Stimulated activated CD8-positive, alpha-beta memory T cell treated with anti-CD3 and anti-CD28 coated beads, Interleukin-2, amount 100 ng/mL, for 1 hour (primary cell): ENCODE results near the gene SOX5.
"Not testable (repeated sequence)": the region's sequence is repeated elsewhere in the genome, so short reads cannot be mapped to it uniquely, and the experiment has no call there.

Experiments
- DNase-seq, 2 donors: peaks; one replicate each; pipeline ENCODE4 v3.0.0-alpha.2; 2020; ENCODE audit warnings: low read depth in 2 of 2

The SOX5 gene

GRCh38 chr12:23543767-23544166 lies 405.7 kb downstream of the SOX5 start:
- no peak for DNase-seq

- DNase-seq: no peak
Observed at GRCh38 chr12:23542187-23542586, 407.3 kb downstream of the SOX5 start.

- no peak for DNase-seq
Observed at GRCh38 chr12:23540572-23540971, 408.9 kb downstream of the SOX5 start.

- DNase-seq: no peak
Observed at GRCh38 chr12:23536293-23536692, 413.2 kb downstream of the SOX5 start.

GRCh38 chr12:23535441-23535840 lies 414.0 kb downstream of the SOX5 start:
- no peak for DNase-seq

- no peak for DNase-seq
Observed at GRCh38 chr12:23534196-23534595, 415.3 kb downstream of the SOX5 start.

GRCh38 chr12:23533699-23534098 lies 415.8 kb downstream of the SOX5 start:
- DNase-seq: no peak

- no peak for DNase-seq
Observed at GRCh38 chr12:23533265-23533664, 416.2 kb downstream of the SOX5 start.

GRCh38 chr12:23528316-23528715 lies 421.2 kb downstream of the SOX5 start:
- DNase-seq: no peak

- DNase-seq: no peak
Observed at GRCh38 chr12:23525450-23526072, 423.9 kb downstream of the SOX5 start.

- DNase-seq: no peak
Observed at GRCh38 chr12:23523339-23523738, 426.1 kb downstream of the SOX5 start.

GRCh38 chr12:23519444-23519843 lies 430.0 kb downstream of the SOX5 start:
- DNase-seq: not testable (repeated sequence)

- not testable (repeated sequence) for DNase-seq
Observed at GRCh38 chr12:23515785-23516184, 433.7 kb downstream of the SOX5 start.

- DNase-seq: no peak
Observed at GRCh38 chr12:23510484-23510883, 439.0 kb downstream of the SOX5 start.

- not testable (repeated sequence) for DNase-seq
Observed at GRCh38 chr12:23509832-23510231, 439.6 kb downstream of the SOX5 start.

GRCh38 chr12:23507785-23508184 lies 441.7 kb downstream of the SOX5 start:
- DNase-seq: not testable (repeated sequence)

GRCh38 chr12:23505736-23506135 lies 443.7 kb downstream of the SOX5 start:
- DNase-seq: not testable (repeated sequence)

GRCh38 chr12:23504641-23505399 lies 444.6 kb downstream of the SOX5 start:
- no peak for DNase-seq

GRCh38 chr12:23504043-23504442 lies 445.4 kb downstream of the SOX5 start:
- no peak for DNase-seq

GRCh38 chr12:23503544-23503943 lies 445.9 kb downstream of the SOX5 start:
- no peak for DNase-seq

GRCh38 chr12:23502259-23502658 lies 447.2 kb downstream of the SOX5 start:
- no peak for DNase-seq

- DNase-seq: no peak
Observed at GRCh38 chr12:23495472-23495871, 454.0 kb downstream of the SOX5 start.

- no peak for DNase-seq
Observed at GRCh38 chr12:23493672-23494071, 455.8 kb downstream of the SOX5 start.
